NCI-H2196 (cell line): ENCODE results near the gene VWA5A.
"Not testable (repeated sequence)": the region's sequence is repeated elsewhere in the genome, so short reads cannot be mapped to it uniquely, and the experiment has no call there.

Experiments used
- DNase-seq: peaks from one replicate; lab custom pipeline; 2025; ENCODE audit not compliant: unreplicated experiment; lab: John Stamatoyannopoulos, UW

The VWA5A gene

DNA sequence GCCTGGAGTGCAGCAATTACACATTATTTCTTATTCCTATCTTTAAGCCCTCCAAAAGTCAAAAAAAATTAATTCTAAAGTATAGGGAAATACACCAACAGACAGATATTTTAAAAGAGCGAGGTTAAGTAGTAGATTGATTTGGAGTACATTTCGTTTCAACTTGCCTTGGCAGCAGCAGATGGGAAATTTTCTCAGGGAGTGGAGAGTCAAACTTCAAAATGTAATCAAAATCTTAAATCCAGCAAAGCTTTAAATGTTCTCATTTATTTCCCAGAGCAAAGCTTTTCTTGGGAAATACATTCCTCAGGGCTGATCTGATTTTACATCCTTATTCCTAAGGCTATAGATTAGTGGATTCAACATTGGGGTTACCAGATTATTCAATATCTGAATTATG lies 21.9 kb upstream of the VWA5A start:
- no peak for DNase-seq

DNA sequence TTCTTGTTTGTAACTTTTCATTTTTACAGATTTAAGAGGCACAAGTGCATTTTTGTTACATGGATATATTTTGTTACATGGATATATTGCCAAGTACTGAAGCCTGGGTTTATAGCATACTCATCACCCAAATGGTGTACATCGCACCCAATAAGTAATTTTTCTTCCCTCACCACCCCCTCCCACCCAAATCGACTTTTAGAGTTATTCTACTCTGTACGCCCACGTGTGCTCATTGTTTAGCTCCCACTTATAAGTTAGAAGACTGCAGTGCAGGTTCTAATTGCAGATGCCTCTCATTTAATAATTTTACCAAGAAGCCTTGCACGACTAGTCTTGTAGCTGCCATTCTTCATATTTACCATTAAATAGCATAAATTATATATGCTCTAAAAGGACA lies 20.5 kb upstream of the VWA5A start:
- no peak for DNase-seq

DNA sequence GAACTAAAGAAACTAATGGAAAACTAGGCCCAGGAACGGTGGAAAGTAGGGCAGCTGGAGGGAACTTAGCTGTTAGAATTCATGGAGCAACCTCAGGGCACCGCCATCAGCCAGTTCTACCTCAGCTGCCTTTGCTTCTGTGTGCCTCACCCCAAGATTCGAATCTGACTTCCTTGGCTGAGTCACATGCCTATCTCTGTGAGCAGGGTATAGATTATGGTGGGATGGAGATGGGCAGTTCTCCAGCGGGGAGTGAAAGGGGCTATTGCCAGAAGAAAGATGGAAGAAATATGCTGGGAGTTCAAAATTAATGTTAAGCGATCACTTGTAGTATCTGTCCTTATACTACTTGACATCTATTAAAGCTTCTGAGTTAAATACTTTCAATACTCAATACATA lies 18.9 kb upstream of the VWA5A start:
- no peak for DNase-seq

DNA sequence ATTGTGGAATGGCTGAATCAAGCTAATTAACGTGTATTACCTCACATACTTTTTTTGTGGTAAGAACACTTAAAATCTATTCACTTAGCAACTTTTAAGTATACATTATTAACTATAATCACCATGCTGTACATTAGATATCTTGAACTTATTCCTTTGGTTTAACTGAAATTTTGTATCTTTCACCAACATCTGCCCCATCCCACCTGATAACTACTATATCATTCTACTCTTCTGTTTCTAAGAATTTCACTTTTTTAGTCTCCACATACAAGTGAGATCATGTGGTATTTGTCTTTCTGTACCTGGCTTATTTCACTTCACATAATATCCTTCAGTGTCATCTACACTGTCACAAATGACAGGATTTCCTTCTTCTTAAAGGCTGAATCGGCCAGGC lies 17.1 kb upstream of the VWA5A start:
- DNase-seq = no peak

DNA sequence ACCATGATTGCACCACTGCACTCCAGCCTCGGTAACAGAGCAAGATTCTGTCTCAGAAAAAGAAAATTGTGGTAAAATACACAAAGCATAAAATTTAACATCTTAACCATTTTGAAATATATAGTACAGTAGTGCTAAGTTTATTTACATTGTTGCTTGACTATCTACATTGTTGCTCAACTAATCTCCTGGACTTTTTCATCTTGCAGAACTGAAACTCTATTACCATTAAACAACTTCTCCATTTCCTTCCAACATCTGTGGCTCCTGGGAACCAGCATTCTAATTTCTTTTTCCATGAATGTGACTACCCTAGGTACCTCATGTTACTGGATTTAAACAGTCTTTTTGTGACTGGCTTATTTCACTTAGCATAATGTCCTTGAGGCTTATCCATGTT lies 13.5 kb upstream of the VWA5A start:
- DNase-seq = no peak

DNA sequence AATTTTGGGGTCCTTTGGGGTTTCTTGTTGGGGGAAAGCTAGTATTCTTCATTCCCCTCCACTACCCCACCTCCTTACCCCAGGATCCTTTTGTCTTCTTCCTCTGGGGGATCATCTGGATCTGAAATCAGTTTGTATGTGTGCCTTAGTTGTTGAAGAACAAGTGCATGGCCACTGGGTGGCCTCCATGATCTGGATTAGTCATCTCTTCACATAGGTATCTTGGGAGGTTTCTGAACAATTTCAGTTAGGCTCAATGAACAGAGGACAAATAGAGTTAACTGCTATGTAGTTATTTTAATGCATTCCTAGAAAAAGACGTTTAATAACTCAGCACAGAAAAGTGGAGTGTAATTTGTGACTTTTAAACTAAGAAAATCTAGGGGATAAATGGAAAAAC lies 7.1 kb upstream of the VWA5A start:
- DNase-seq = peak; percentile 11

DNA sequence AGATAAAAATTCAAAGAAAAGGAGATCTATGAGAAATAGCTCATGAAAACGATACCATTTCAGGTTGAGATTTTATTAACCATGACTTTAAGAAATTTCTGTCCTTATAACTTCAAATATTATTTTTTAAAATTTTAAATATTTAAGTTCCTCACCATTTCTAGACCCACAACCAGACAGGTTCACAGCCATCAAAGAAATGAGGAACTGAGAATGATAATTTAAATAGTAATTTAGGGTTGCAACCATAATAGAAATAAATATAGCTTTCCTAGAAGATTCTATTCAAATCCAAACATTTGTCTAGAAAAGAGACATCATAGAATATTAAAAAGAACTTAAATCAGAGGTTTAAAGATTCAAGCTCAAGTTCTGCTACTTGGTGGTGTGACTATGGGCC lies 5.9 kb upstream of the VWA5A start:
- DNase-seq = no peak

DNA sequence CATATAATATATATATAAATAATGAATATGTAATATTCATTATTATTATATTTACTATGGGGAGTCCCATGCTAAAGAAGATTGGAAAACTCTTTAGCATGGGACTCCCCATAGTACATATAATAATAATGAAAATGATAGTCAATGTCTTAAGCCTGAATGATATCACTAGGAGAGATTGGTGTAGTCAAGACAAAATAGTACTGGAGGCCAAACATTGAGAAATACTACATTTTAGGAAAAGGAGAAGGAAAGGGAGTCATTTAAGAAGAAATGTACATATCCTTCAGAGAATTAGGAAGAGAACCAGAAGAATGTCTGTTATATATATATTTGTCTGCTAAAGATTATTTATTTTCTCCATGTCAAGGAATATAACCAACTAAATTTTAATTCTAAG lies 5.0 kb upstream of the VWA5A start:
- no peak for DNase-seq

DNA sequence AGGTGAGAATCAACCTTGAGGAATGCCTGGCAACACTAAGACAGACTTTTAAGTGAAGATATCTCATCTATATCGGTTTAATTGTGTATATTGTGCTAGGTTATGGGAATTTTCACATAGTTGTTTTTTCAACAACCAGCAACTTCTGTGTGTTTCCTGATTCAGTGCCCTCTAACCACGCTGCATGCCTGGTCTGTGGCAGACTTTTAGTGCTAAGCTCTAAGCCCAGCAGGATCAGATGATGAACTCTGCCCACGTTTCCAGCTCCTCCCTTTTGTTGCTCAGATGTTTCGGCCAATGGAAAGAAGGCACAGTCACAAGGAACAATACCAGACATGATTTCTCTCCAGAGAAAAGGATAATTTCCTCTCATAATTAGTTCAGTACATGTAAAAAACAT lies 1.4 kb upstream of the VWA5A start:
- no peak for DNase-seq

DNA sequence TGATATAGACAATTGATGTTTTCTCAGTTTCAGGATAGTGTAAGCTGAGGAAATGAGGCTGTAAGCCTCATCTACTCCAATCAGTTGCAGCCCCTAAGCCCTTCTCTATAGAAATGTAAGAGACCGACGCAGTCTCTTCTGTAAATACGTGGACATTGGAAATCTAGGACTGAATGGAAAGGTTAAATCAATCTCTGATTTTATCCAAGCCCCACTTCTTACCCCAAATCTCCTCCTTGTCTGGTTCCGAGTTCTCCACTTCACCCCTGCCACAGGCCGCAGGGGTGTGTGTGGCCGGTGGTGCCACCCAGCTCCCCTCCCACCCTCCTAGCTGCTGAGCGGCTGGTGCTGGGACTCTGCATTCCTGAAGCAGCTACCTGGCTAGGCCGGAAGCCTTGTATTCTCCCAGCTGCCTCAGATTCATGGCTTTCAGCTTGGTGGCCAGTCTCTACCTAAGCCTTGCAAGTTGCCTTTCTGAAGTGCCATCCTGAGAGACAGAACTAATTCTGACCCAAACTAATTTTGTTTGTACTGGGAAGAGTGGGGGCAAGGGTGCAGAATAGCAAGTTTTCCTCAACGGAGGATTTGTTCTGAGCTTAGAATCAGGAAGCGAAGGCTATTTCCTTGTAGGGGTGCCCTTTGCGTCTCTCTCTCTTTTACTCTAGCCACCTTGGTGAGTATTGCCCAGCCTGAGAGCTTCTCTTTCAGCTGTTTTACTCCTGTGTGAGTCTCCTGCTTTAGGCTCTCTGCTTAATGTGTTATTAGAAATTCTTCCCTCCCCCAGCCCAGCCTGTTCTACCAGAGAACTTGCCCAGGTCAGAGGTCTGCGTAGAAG lies 749 bp downstream of the VWA5A start:
- no peak for DNase-seq

DNA sequence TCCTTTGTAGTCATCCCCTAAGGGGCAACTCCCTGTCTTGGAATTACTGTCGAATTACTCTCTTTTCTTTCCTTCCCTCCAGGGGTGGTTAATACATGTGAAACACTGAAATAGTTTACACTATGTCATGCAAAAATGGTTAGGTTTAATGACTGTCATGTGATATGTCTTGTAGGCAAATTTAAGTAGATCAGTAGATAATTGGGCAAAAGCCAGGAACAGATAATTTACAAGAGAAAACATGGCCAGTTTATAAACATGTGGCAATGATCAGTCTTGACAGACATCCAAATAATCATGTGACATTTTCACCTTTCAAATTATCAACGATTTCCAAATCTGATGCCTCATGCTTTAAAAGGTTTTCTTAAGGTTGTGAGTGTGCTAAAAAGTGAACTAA lies 3.9 kb downstream of the VWA5A start:
- no peak for DNase-seq

DNA sequence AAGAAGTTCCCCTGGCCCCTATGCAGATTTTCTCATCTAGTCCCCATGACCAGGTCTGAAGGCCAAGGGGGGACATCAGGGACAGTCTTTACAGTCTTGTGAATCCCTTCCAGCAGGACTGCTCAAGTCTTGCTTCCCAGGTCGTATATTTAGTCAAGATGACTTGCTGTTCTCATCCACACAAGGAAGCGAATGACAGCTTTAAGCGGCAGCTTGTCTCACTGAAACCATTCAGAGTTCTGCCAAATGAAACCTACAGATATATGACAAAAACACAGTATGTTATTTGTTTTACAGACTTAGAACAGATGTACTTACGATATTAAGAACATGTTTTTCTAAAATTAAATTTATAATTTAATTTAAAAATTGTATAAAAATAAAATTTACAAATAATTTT lies 5.6 kb downstream of the VWA5A start:
- DNase-seq = no peak

DNA sequence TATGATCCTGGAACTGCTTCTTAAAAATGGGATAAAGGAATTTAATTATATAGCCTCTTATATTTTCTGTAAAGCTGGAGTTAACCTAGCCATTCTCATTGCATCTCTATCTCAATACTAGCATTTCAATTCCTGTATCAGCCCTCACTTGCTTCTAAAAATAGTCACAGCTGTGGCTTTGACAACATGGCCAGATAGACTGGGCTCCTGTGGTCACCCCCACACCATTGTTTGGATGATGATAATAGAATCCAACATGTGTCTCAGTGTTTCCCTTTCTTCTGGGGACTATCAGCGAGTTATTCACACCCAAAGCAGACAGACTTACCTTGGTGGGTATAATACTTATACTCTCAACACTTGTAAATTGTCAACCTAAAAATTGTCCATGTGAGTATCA lies 6.9 kb downstream of the VWA5A start:
- no peak for DNase-seq

DNA sequence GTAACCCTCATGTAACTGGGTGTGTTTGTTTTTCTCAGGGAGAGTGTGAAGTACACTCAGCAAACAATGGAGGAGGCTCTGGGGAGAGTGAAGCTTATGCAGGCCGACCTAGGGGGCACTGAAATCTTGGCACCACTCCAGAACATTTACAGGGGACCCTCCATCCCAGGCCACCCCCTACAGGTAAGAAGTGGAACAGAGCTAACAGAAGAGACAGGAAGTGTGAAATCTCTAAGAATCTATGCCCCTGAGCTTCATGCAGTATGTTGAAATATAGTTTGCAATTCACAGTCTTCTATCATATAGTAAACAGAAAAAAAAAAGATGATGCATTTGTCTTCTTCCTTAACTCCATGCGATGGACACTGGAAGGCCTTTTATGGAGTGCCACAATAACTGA lies 8.4 kb downstream of the VWA5A start:
- DNase-seq = no peak

DNA sequence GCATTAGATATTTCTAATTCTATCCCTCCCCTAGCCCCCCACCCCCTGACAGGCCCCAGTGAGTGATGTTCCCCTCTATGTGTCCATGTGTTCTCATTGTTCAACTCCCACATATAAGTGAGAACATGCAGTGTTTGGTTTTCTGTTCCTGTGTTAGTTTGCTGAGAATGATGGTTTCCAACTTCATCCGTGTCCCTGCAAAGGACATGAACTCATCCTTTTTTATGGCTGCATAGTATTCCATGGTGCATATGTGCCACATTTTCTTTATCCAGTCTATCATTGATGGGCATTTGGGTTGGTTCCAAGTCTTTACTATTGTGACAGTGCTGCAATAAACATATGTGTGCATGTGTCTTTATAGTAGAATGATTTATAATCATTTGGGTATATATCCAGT lies 11.9 kb downstream of the VWA5A start:
- not testable (repeated sequence) for DNase-seq

DNA sequence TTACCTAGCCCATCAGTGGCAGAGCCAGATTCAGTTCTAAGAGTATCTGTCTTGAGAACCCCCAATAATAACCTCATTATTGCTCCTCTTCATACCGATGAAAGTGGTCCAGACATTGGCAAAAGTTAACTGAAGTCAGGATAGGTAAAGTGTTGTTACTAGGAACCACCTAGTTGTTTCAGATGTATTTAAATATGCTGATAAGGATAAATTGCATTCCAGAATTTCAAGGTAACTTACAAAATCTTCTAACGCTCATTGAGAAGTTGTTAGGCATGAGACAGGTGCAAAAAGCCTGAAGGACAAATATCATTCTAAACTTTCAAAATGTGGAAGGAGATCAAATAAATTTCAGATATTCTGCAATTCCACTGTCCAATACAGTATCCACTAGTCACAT lies 27.8 kb downstream of the VWA5A start:
- no peak for DNase-seq

DNA sequence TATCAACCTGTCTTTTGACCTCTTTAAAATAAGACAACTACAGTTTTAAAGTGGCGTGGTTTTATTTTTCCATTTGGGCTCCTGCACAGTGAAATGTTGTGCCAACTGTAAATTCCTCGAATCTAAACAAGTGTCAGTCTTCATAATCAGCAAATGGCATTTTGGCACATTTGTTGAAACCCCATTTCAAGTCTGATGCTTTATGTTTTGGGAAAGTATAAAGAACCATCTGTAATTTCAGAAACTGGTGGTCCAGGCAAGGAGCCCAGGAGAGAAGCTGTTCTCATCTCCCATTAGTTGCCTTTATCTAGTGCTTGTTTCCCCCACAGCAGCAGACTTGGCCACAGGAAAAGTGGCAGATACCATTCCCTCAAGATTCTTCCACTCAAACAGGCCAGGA lies 32.7 kb downstream of the VWA5A start:
- no peak for DNase-seq

DNA sequence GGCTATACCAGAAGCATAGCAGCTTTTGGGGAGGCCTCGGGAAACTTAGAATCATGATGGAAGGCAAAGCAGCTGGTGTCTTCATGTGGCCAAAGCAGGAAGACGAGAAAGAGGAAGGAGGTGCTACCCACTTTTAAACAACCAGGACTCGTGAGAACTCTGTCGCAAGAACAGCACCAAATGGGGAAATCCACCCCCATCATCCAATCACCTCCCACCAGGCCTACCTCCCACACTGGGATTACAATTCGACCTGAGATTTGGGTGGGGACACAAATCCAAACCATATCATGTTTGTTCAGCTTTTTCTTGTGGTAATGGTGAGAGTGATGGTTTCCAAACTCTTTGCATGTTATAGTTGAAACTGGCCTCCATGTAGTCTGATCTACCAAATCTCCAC lies 35.4 kb downstream of the VWA5A start:
- DNase-seq = no peak

DNA sequence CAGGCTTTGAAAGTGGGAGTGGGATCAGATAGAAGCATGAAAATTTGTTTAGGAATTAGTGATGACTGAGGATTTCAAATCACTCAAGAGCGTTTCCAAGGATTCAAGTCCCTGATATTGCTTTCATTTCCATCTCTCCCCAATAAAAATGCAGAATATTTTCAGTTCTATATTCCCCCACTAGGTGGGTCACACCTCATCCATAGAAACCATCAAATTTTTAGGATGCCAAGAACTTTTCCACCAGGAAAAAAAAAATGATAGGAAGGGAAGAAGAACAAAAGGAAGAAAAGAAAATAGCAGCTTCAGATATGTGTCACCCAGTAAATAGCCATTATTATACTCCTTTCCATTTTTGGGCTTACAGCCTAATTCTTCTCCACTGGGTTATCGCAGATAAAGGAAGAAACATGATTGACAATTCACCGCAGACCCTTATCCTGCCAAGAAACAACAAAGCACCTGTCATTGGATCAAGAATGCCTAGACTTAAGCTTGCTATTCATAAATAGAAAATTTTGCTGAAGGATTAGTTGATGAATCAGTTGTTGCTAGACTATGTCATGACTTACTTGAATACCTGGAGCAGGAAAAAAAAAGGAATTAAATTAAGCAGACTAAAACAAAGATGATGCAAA lies 37.6 kb downstream of the VWA5A start:
- no peak for DNase-seq

DNA sequence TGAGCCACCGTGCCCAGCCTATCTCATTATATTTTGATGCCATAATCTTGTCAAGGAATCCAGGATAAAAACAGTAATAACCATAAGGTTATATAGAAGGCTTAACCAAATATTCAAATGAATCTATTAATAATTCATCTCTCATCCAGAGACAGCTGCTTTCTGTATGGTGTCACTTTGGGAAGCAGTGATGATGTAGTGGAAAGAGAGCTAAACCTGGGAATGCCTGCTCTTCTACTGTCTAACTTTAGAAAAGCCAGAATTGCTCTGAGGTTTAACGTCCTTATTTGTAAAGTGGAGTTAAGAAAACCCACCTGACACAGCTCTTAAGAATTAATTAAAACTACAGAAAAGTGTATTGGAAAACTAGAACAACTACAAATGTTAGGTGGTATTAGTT lies 38.6 kb downstream of the VWA5A start:
- no peak for DNase-seq

DNA sequence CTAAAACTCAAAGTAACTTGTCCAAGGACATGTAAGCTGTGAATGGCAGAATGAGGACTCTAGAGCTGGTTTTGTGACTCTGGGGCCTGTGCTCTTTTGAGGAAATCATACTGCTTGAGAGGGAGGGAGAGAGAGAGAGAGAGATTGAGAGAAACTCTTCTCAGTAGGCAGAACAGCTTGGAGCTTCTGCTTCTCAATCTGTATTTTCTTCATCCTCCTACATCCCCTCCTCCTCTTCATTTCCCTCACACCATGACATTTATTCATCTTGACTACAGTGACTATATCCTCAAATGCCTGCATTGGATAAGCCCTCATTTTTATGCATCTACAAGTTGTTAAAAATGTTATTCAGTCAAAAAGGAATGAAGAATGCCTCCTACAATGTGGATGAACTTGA lies 44.2 kb downstream of the VWA5A start:
- no peak for DNase-seq

DNA sequence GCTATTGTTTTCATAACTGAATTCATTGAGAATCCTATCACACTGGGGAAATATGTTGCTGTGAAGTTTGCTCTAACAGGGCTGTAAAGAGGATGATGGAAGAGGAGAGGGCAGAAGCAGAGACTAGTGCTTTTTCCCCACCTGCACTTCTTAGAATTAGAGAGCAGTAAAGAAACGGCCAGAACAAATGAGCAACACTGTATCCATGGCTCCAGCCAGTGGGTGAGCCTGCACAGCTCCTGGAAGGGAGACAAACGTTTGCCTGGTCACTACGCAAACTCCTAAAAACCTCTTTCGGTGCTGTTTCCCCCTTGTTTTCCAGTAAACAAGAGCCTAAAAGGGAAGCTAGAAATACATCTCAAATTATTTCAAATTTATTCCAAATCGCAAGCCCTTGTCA lies 45.7 kb downstream of the VWA5A start:
- DNase-seq = no peak

DNA sequence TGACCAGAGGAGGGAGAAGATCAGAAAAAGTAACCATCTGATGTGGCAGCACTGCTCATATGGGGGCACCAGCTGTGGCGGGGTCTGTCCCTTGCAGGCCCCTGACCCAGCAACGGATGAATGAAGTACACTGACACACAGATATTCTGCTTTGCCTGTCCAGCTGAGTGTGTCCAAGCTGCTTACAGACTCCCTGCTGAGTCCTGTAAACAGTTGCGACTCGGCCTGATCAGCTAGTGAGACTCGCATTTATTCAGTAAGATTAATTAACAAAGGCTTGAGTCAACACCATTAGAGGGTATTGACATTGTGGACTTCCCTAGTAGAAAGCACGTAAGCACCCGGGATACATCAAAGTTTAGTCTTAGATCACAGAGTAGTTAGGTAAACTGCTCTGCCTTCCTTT lies 52.6 kb downstream of the VWA5A start:
- peak; percentile 5 for DNase-seq
